Measurements from ENCODE around the gene KIF5C.

DNA sequence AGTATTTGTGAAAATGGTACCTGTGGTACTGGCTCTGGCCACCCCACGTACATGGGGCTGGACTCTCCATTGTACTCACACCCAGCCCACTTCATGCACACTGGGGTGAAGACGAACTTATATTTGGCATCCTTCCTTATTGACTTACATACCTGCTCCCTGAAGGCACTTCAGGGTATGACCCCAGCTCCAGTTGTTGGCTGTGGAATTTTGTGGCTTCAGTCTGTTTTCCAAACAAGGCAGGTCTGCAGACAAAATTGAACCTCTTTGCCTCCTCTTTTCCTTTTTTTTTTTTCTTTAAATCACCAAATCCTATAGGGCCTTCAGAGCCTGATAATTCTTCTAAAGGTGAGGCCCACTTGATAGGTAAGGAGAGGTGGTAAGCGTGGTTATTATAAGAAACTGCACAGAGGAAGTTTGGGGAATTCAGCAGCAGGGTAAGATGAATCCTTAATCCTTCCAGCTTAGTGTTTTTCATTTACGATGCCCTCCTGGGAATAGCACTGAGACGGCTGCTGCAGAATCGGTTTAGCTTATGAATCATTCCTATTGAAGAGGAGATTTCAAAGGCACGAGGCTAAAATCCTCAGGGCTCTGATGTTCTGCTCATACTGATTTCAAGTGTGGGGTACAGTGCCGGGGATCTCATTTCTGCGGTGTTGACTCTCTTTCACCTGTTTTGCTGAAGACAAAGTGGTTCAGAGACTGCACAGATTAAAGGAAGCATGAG is 55.2 kb downstream of the KIF5C start:
- no peak for TF ChIP-seq OSR1 (CRISPR knock-in tag; IDR thresholded peaks at IDR 0.05)
- TF ChIP-seq ESRRG (CRISPR knock-in tag; IDR thresholded peaks at IDR 0.05): no peak
- TF ChIP-seq ZNF565 (CRISPR knock-in tag; conservative IDR thresholded peaks at IDR 0.05; ENCODE audit: low read depth): no peak

Data from SK-N-SH treated with all-trans-retinoic acid at 6 μM for 48 hours (cell line).